Heart left ventricle (tissue), 16 donors: ENCODE results near the gene SNAP91. TPM values are rescaled to one million over a fixed set of nuclear protein-coding genes. Genes with fewer than 3 reads are reported as not detected.
A peak's percentile ranks its signal among the peaks of the same experiment; 100 is the strongest.

Experiments
- ATAC-seq, 4 donors: fragments of 200-7000 bp; cut with Tn5 transposase; one replicate each; pipeline ENCODE4 v1.9.1; 2020 to 2022; ENCODE audit warnings: moderate library complexity in 4 of 4, mild to moderate bottlenecking in 3 of 4, moderate number of reproducible peaks in 1 of 4
- DNase-seq, 5 donors: peaks; one replicate each; pipeline ENCODE4 v3.0.0-alpha.2; 2020
- H3K27ac ChIP-seq, 12 donors: fragments of 200-600 bp; sonication (generic) in 4 of 12; one replicate each; pipeline versions ENCODE4 v1.5.0 to v1.8.0; 2016 to 2022; ENCODE audit warnings: mild to moderate bottlenecking in 2 of 12
- H3K27me3 ChIP-seq, 9 donors: fragments of 200-600 bp; sonication (generic) in 2 of 9; one replicate each; pipeline versions ENCODE4 v1.5.1 to v1.8.0; 2016 to 2022; ENCODE audit warnings: mild to moderate bottlenecking in 3 of 9
- H3K36me3 ChIP-seq, 9 donors: fragments of 200-600 bp; sonication (generic) in 2 of 9; one replicate each; pipeline versions ENCODE4 v1.5.0 to v1.8.0; 2018 to 2022; ENCODE audit warnings: mild to moderate bottlenecking in 2 of 9
- H3K4me1 ChIP-seq, 12 donors: fragments of 200-600 bp; sonication (generic) in 4 of 12; one replicate each; pipeline versions ENCODE4 v1.5.0 to v1.8.0; 2016 to 2022; ENCODE audit warnings: mild to moderate bottlenecking in 3 of 12
- H3K4me3 ChIP-seq, 12 donors: fragments of 200-600 bp; sonication (generic) in 4 of 12; one replicate each; pipeline versions ENCODE4 v1.5.0 to v1.8.0; 2017 to 2022; ENCODE audit warnings: mild to moderate bottlenecking in 9 of 12, moderate library complexity in 4 of 12
- H3K9me3 ChIP-seq, 12 donors: fragments of 200-600 bp; sonication (generic) in 4 of 12; one replicate each; pipeline versions ENCODE4 v1.5.0 to v1.8.0; 2016 to 2022; ENCODE audit warnings: mild to moderate bottlenecking in 1 of 12
- CTCF ChIP-seq, 12 donors: fragments of 200-600 bp; sonication (generic) in 4 of 12; IDR thresholded peaks; one replicate each; pipeline versions ENCODE4 v1.5.0 to v1.8.0; 2018 to 2022; ENCODE audit warnings: antibody characterized with exemption in 12 of 12, mild to moderate bottlenecking in 5 of 12
- POLR2A ChIP-seq, 2 donors: fragments of 450-650 bp; IDR thresholded peaks; one replicate each; pipeline ENCODE4 v1.6.1; 2017; ENCODE audit warnings: antibody characterized with exemption in 2 of 2, mild to moderate bottlenecking in 2 of 2, moderate library complexity in 2 of 2
- WGBS, 4 donors: extraction: QIAGEN DNeasy Blood & Tissue Kit in 2 of 4; methylation state at CpG; one replicate each; pipeline versions ENCODE4 v1.1.5 to v1.1.7; 2013 to 2018; 5-methylcytosine and 5-hydroxymethylcytosine counted together
- intact Hi-C, 10 donors: fragments of 100-400 bp; cut with DNase I; formaldehyde crosslinking; loops; one replicate each; pipeline versions ENCODE4 v1.11.1 to v1.14.2; 2022
- polyA plus RNA-seq, 2 donors: library from polyadenylated mRNA; stranded (reverse); fragments of 200-250 nt; gene quantifications; one replicate each; pipeline ENCODE4 v1.2.3, GENCODE V29; 2013
- total RNA-seq, 9 donors: library from RNA; depleted of rRNA in 2 of 9; stranded (reverse); fragments of >200 nt in 2 of 9; fragmentation: NEBNext Ultra II Directional in 3 of 9; extraction: Animal tissue kit (Norgen Biotek cat#: 25700) in 3 of 9; gene quantifications; one replicate each; pipeline versions ENCODE4 v1.1.0 to v1.2.4, GENCODE V29; 2016 to 2023
- donor health status: ischemic (EF 13 %, LVEDD 7.1; RV severe dilation, severe dysfunction).
- donor health status: healthy with polysubstance abuse.
- donor health status: DM: no; HTN: yes; CAD: no.
- donor health status: DM: no; HTN: no; CAD: no.
- donor health status: ischemic (EF 25% LVEDD 6.9; RV normal size, moderate dysfunction).
- donor health status: ischemic (EF 25% LVEDD 5.7; RV mildly dilated, moderate dysfunction).
- donor health status: healthy.
- donor health status: DM: yes; HTN: yes; CAD: no.
- donor health status: ischemic (EF 35%, LVEDD 5.7; RV mildly dilated, moderate dysfunction).
- donor health status: nonischemic (EF 11% LVEDD 7.7; RV severe dilation, severe dysfunction).
- donor health status: DM: yes; HTN: yes; CAD: no.
- donor health status: PGD.
- donor health status: ischemic (EF 29% LVEDD 5.4; RV normal size, mild dysfunction).
- donor health status: nonischemic (EF 23%, LVEDD 6.1; RV moderate dilation, normal function).

The SNAP91 gene
- total and polyA plus RNA-seq, 11 donors, result 0.19 to 3.9 (median 1.8) TPM

DNA sequence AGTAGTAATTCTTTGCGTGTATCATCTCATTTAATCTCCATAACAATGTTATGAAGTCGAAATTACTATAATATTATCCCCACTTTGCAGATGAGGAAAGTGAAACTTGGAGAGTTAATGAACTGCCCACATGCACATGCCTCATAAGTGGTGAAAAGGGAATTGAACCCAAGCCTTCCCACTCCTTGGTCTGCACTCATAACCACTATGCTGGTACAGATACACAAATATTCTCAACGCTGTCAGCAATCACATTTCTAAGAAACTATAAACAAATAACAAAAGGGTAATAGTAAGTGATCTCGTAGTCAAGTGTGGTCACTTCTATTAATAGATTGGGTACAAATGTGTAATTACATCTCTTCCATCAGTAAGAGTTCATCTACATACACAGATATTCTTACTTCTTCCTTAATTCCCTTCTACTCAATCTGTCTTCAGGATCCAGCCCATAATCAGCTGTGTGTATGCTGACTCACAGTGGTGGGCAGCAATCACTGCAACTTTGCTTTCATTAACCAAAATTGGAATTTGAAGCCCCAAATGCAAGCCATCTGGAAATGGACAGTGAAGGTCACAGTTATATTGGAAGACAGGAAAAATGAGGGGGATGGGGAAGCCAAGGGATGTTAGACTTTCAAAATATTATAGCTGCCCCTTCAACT, 190.0 kb downstream of the SNAP91 start:
- no peak overlapping the region for H3K4me3 ChIP-seq
- intact Hi-C loops, result loop anchor here in 6 of 10 donors (5.0 to 10.0 kb wide), 2 partner anchors 452 to 454 kb away; partner anchors contain the start of genes DOP1A (in 6 of the 6) and UBE3D (in 6 of the 6)
- H3K9me3 ChIP-seq, result no peaks in the 10 kb centered on the region
- DNase-seq (no peak), ATAC-seq (no peak)
- 72 to 79% (median 75%) methylated on average over 4 of the region's 4 CpGs for WGBS, 4 donors
- H3K27ac ChIP-seq, result no peak overlapping the region
- H3K4me1 ChIP-seq, result peaks cover 0 to 3% (median 0%) of the 10 kb centered on the region in 12 donors
- H3K36me3 ChIP-seq, result no peaks in the 10 kb centered on the region
- TF ChIP-seq CTCF (IDR thresholded peaks at IDR 0.05), result peak in 4 of 12 donors; percentile 8 to 27 (median 17)
- TF ChIP-seq POLR2A (IDR thresholded peaks at IDR 0.05), result no peak
- peaks cover 0 to 4% (median 0%) of the 10 kb centered on the region in 9 donors for H3K27me3 ChIP-seq

DNA sequence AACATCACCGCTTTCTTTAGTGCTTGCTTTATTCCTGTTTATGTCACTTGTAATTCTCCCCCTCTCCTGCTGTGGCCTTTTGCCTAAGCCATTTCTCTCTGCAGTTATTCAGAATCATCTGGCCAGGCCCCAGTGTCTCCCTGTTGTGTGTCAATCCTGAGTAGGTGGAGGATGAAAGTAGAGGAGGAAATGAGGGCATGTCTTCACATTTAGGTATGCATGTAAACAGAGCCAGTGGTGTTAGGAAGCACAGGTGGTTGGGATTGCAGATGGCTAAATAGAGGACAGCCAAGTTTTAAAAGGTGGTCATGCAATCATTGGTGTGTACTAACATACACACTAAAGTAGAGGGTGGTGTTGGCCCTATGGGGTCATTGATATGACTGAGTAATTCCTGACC, 191.4 kb downstream of the SNAP91 start:
- ATAC-seq (no peak), DNase-seq (no peak)
- Histone ChIP-seq H3K9me3 (no peaks in the 10 kb centered on the region), H3K36me3 (no peaks in the 10 kb centered on the region), H3K4me1 (peaks cover 0 to 7% (median under 1%) of the 10 kb centered on the region in 12 donors), H3K27ac (no peak overlapping the region), H3K4me3 (no peak overlapping the region), H3K27me3 (peaks cover 0 to 18% (median 0%) of the 10 kb centered on the region in 9 donors)
- 72 to 83% (median 80%) methylated on average over 1 of the region's 1 CpG for WGBS, 4 donors
- intact Hi-C loops, result loop anchor here in 6 of 10 donors (5.0 to 10.0 kb wide), 2 partner anchors 450 to 453 kb away; partner anchors contain the start of genes DOP1A (in 6 of the 6) and UBE3D (in 6 of the 6)
- no peak for TF ChIP-seq POLR2A (IDR thresholded peaks at IDR 0.05)
- no peak for TF ChIP-seq CTCF (IDR thresholded peaks at IDR 0.05)

DNA sequence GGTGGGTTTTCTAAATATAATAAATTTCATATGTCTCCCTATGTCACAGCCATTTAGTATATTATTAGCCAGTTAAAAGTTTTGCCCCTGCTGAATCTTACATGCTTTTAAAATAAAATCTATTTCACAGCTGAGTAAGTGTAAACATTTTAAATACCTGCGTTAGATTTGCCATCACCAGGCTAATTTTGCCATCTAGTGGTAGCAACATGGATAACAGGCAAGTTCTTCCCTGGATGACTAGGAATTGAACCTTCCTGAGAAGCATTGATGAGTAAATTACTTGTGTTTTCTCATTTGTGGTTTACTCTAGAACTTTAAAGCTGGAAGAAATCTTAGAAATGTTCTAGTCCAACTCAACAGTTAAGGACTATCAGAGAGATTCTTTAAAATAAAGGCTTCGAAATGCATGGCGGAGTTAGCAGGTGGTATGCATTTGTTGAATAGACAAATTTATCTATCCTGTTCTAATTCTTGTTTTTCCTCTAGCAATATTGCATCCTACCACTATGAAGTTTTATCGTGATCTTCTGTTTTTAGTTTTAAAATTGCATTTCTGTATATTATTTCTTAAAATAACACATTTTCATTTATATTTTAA, 193.9 kb downstream of the SNAP91 start:
- DNase-seq, result no peak
- intact Hi-C loops, result loop anchor here (1.0 to 10.0 kb wide), 9 partner anchors 83 to 450 kb away; partner anchors contain the start of genes DOP1A (in 8 of the 10), UBE3D (in 8 of the 10) and ME1 (in 1 of the 10)
- 17 to 37% (median 25%) methylated on average over 4 of the region's 4 CpGs for WGBS, 4 donors

More for the DNA sequence above, 193.9 kb downstream of the SNAP91 start:
- Histone ChIP-seq H3K27me3 (peaks cover 0 to 26% (median 0%) of the 10 kb centered on the region in 9 donors), H3K4me3 (no peak overlapping the region), H3K27ac (no peak overlapping the region), H3K4me1 (peaks cover 0 to 13% (median 5%) of the 10 kb centered on the region in 12 donors), H3K36me3 (no peaks in the 10 kb centered on the region), H3K9me3 (no peaks in the 10 kb centered on the region)
- peak in 1 of 4 donors; percentile 47 for ATAC-seq
- peak; percentile 60 to 89 (median 76) for TF ChIP-seq CTCF (IDR thresholded peaks at IDR 0.05)
- no peak for TF ChIP-seq POLR2A (IDR thresholded peaks at IDR 0.05)
